Osteocyte (in vitro differentiated cells): ENCODE results near the gene PHF20. TPM values are rescaled to one million over a fixed set of nuclear protein-coding genes. Genes with fewer than 3 reads are reported as not detected.

Source experiments
- DNase-seq: peaks from one replicate; pipeline ENCODE4 v3.0.0; 2021; ENCODE audit warnings: mixed read lengths; ENCODE audit not compliant: unreplicated experiment; ENCODE audit errors: extremely low spot score
- H3K27ac Mint-ChIP-seq: one replicate; pipeline ENCODE4 v1.8.0; 2021; ENCODE audit warnings: mild to moderate bottlenecking, mixed read lengths; ENCODE audit not compliant: unreplicated experiment
- H3K27me3 Mint-ChIP-seq: one replicate; pipeline ENCODE4 v1.8.0; 2021; ENCODE audit warnings: mixed read lengths; ENCODE audit not compliant: unreplicated experiment
- H3K36me3 Mint-ChIP-seq: one replicate; pipeline ENCODE4 v1.8.0; 2021; ENCODE audit warnings: mixed read lengths; ENCODE audit not compliant: unreplicated experiment
- H3K4me1 Mint-ChIP-seq: one replicate; pipeline ENCODE4 v1.8.0; 2021; ENCODE audit warnings: mixed read lengths; ENCODE audit not compliant: unreplicated experiment
- H3K4me3 Mint-ChIP-seq: one replicate; pipeline ENCODE4 v1.8.0; 2021; ENCODE audit warnings: mild to moderate bottlenecking, moderate library complexity, mixed read lengths; ENCODE audit not compliant: unreplicated experiment
- H3K9me3 Mint-ChIP-seq: one replicate; pipeline ENCODE4 v1.8.0; 2021; ENCODE audit warnings: mixed read lengths; ENCODE audit not compliant: unreplicated experiment
- CTCF ChIP-seq: fragments of 200-600 bp; sonication (generic); IDR thresholded peaks from 2 replicates; pipeline ENCODE4 v1.5.0; 2021; ENCODE audit warnings: antibody characterized with exemption, mild to moderate bottlenecking, moderate library complexity
- total RNA-seq: library from RNA; stranded (reverse); gene quantifications from 2 replicates; pipeline ENCODE4 v1.2.1, GENCODE V29; 2021

PHF20 gene
- total RNA-seq, 1 donor from 2014 or later: 38.1 TPM

GRCh38 chr20:35729283-35729807, 42.5 kb upstream of the PHF20 start:
- TF ChIP-seq CTCF: no peak
- Mint-ChIP-seq H3K27ac (no peak overlapping the region), H3K4me3 (no peak overlapping the region), H3K4me1 (peaks cover 24% of the 10 kb centered on the region), H3K9me3 (no peaks in the 10 kb centered on the region), H3K27me3 (no peaks in the 10 kb centered on the region), H3K36me3 (peaks cover 45% of the 10 kb centered on the region)
- no peak for DNase-seq

- Mint-ChIP-seq H3K4me1 (peaks cover 31% of the 10 kb centered on the region), H3K27ac (no peak overlapping the region), H3K36me3 (peaks cover 47% of the 10 kb centered on the region), H3K4me3 (no peak overlapping the region), H3K9me3 (no peaks in the 10 kb centered on the region), H3K27me3 (no peaks in the 10 kb centered on the region)
- no peak for DNase-seq
- no peak for TF ChIP-seq CTCF
Measured at GRCh38 chr20:35729836-35730582, 41.8 kb upstream of the PHF20 start.

GRCh38 chr20:35730583-35731468, 41.0 kb upstream of the PHF20 start:
- Mint-ChIP-seq H3K4me3 (no peak overlapping the region), H3K27ac (no peak overlapping the region), H3K36me3 (peaks cover 48% of the 10 kb centered on the region), H3K9me3 (no peaks in the 10 kb centered on the region), H3K27me3 (no peaks in the 10 kb centered on the region), H3K4me1 (peaks cover 36% of the 10 kb centered on the region)
- no peak for DNase-seq
- TF ChIP-seq CTCF: no peak

- Mint-ChIP-seq H3K9me3 (no peaks in the 10 kb centered on the region), H3K27ac (no peak overlapping the region), H3K27me3 (no peaks in the 10 kb centered on the region), H3K36me3 (peaks cover 50% of the 10 kb centered on the region), H3K4me1 (peaks cover 40% of the 10 kb centered on the region), H3K4me3 (no peak overlapping the region)
- DNase-seq: no peak
- TF ChIP-seq CTCF: no peak
Measured at GRCh38 chr20:35731469-35731788, 40.4 kb upstream of the PHF20 start.
